NCI-H1694 (cell line): ENCODE measurements around the gene MYO1H.
"Not testable (repeated sequence)": the region's sequence is repeated elsewhere in the genome, so short reads cannot be mapped to it uniquely, and the experiment has no call there.

ENCODE experiments used
- DNase-seq: peaks from one replicate; lab custom pipeline; 2025; lab: John Stamatoyannopoulos, UW

Gene MYO1H

GRCh38 chr12:109346920-109347319, 780 bp upstream of the MYO1H start:
- no peak for DNase-seq

- DNase-seq, result no peak
Measured at GRCh38 chr12:109352184-109352583, 4.5 kb downstream of the MYO1H start.

GRCh38 chr12:109356577-109356976, 8.9 kb downstream of the MYO1H start:
- DNase-seq, result no peak

DNA sequence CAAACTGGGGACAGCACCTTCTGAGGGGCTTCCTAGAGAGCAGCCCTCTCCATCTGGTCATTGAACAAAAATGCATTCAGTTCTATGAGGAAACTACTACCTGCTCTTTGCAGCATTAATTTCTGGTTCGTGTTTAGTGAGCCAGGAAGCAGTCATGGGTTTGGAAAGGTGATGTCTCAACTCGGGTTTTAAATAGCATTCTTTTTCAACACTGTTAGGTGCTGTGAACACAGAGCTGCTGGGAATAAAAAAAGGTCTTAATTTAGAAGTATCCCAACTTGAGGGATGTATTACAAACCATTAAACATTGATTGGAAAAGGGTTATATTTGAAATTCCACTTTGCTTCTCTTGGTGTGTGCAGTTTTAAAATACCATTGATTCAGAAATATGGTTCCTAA, 9.3 kb downstream of the MYO1H start:
- DNase-seq, result no peak

DNA sequence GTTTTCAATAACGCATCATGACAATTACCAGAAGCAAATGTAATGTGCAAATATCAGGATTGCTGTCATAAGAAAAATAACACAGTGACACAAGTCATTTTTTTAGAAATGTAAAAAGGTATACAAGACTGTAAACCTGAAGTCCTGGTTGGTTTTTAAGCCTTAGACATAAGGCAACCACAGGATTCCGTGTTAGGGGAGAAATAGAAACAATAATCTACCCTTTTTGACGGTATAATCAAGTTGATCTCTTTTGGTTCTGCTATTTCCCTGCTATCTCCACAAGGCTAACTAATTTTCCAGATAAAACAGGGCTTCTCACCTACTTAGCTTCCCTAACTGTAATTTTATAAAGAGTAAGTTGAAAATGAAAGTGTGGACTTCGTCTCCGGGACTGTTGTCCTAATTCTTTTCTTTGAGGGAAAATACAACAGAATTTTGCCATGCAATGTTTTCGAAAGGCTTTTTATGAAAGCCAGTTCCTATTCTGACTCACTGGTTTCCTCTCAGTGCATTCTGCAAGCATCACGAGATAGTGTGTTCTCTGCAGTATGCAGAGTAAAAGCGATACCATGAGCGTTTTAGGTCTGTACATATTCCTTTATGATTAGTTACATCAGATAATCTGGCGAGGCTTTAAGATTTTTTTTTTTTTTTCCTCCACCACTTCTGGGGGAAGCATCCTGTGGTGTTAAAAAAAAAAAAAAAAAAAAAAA, 10.6 kb downstream of the MYO1H start:
- no peak for DNase-seq

DNA sequence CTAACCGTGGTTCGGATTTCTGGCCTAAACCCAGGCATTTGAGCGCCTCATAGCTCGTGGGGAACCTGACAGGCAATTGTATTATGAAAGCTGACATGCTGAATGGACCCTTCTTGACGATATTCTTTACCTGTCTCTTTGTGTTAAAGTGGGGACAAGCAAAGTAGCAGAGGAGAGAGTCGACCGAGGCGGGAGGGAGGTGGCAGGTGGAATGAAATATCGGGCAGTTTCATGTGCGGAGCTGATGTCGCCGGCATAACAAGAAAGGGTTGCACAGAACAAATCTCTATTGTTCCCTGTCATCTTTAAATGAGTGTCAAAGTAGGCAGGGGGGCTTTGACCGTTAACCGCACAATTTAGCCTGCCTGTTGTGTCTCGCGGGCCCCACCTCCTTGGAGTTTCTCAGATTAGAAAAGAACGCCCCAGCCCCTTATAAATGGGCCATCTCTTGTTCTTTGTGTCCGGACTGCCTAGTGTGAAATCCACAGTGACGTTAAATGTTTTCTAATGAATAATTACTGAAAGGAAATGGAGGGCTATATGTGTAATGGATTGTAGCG, 11.5 kb downstream of the MYO1H start:
- DNase-seq, result no peak

DNA sequence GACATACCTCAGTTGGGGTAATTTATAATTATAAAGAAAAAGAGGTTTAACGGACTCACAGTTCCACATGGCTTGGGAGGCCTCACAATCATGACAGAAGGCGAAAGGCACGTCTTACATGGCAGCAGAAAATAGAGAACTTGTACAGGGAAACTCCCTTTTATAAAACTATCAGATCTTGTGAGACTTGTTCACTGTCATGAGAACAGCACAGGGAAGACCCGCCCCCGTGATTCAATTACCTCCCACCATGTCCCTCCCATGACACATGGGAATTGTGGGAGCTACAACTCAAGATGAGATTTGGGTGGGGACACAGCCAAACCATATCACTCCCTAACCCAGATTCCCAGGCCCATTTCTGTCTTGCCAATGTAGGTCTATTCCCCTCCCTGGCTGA, 22.1 kb downstream of the MYO1H start:
- DNase-seq, result peak; percentile 1

GRCh38 chr12:109377139-109377685, 29.5 kb downstream of the MYO1H start:
- DNase-seq, result no peak

DNA sequence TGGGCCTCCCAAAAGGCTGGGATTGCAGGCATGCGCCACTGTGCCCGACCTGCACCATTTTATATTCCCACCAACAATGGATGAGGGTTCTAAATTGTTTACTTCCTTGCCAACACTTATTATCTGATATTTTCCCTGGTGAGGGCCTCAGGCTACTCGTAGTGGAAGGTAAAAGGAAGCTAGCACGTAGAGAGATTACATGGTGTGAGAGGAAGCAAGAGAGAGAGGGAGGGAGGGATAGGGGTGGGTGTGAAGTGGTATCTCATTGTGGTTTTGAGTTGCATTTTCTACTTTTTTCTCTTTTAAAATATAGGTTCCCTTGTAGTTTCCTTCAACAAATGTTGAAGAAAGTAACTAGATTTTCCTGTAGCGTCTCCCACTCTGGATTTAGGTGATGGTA, 30.9 kb downstream of the MYO1H start:
- DNase-seq, result no peak

DNA sequence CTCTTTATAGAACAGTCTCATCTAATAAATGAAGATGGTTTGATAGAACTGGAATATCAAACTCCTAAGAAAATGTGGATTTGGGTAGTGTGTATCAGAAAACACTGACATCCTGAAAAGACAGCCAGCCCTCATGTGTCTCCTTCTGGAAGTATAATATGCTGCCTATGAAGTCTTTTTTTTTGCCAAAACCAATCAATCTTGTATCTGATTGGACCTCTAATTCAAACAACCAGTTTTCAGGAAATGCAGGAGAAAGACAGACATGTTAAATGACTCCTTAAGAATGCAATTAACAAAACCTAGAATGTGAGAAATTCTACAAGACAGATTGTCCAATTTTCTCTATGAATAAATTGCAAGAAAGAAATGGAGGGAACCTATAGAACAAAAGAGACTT, 34.3 kb downstream of the MYO1H start:
- no peak for DNase-seq

DNA sequence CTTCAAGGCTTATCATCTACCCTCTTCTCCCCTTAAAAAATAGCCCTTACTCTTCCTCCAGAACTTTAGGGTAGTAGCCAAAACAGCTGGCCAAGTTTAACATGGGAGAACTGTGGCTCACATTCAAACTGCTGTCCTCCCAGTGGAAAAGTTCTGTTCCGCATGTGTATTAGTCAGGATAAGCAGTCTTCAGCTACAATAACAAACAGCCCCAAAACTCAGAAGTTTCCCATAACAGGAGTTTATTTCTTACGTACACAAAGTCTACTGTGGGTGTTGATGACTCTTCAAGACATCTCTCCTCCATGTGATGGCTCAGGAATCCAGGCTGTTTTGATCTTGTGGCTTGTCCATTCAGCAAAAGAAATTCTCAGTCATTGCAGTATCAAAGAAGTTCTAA, 35.5 kb downstream of the MYO1H start:
- no peak for DNase-seq

GRCh38 chr12:109385339-109386058, 37.8 kb downstream of the MYO1H start:
- peak; percentile 28 for DNase-seq

- no peak for DNase-seq
Measured at GRCh38 chr12:109386059-109386433, 38.3 kb downstream of the MYO1H start.

- DNase-seq, result peak; percentile 62
Measured at GRCh38 chr12:109387425-109388166, 39.9 kb downstream of the MYO1H start.

GRCh38 chr12:109388167-109388563, 40.5 kb downstream of the MYO1H start:
- no peak for DNase-seq

DNA sequence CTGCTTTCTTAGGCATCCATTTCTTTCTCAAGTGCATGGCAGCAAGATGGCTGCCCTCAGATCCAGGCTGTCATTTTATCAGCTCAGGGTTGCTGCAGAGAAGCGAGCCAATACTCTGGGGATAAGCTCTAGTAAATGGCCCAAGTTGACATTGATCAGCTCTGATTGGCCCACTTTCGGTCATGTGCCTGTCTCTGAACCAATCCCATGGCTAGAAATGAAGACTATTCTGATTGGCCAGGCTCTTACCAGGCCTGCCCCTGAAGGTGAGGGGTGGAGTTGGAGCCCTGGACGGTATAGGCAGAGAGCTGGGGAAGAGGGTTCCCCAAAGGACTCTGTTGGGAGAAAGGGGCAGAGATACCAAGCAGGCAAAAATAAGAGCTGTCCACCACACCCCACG, 41.4 kb downstream of the MYO1H start:
- no peak for DNase-seq

- DNase-seq, result peak; percentile 39
Measured at GRCh38 chr12:109393437-109394345, 46.0 kb downstream of the MYO1H start.

DNA sequence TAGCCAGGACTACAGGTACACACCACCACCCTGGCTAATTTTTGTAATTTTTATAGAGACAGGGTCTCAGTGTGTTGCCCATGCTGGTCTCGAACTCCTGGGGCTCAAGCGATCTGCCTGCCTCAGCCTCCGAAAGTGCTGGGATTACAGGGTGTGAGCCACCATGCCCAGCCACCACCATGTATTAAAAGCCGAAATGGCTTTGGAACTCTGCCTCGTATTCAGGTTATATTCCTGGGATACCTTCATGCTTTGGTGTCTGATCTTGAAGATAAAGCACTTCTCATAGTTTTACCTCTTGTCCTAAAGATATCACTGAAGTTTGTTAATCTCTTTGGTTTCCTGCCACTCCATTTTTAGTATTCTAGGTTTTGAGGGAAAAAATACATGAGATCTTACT, 47.2 kb downstream of the MYO1H start:
- DNase-seq, result no peak

DNA sequence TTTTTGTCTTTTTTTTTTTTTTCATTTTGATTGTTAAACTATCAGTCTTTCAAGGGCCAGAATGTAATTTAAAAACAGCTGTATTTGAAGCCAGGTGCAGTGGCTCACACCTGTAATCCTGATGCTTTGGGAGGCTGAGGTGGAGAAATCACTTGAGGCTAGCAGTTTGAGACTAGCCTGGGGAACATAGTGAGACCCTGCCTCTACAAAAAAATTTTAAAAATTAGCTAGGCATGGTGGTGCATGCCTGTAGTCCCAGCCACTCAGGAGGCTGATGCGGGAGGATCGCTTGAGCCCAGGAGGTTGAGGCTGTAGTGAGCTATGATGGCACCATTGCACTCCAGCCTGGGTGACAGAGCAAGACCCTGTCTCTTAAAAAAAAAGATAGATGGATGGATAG, 57.1 kb downstream of the MYO1H start:
- DNase-seq, result not testable (repeated sequence)

GRCh38 chr12:109406147-109406546, 58.4 kb downstream of the MYO1H start:
- not testable (repeated sequence) for DNase-seq

GRCh38 chr12:109418848-109419480, 71.3 kb downstream of the MYO1H start:
- DNase-seq, result peak; percentile 50
